Heart right ventricle (tissue), 16 donors: ENCODE results near the gene C4orf50. TPM values are rescaled to one million over a fixed set of nuclear protein-coding genes. Genes with fewer than 3 reads are reported as not detected.

Experiments
- ATAC-seq, 8 donors: fragments of 200-7000 bp; cut with Tn5 transposase; one replicate each; pipeline ENCODE4 v1.9.1; 2020; ENCODE audit warnings: mild to moderate bottlenecking in 8 of 8, moderate library complexity in 8 of 8, moderate number of reproducible peaks in 1 of 8
- DNase-seq, 2 donors: peaks; one replicate each; pipeline ENCODE4 v3.0.0-alpha.2; 2020
- H3K27ac ChIP-seq, 10 donors: fragments of 200-600 bp; sonication (generic) in 2 of 10; one replicate each; pipeline versions ENCODE4 v1.5.0 to v1.8.0; 2020 to 2022; ENCODE audit warnings: mild to moderate bottlenecking in 3 of 10
- H3K27me3 ChIP-seq, 7 donors: fragments of 200-600 bp; one replicate each; pipeline ENCODE4 v1.8.0; 2021 to 2022; ENCODE audit warnings: mild to moderate bottlenecking in 2 of 7
- H3K36me3 ChIP-seq, 9 donors: fragments of 200-600 bp; sonication (generic) in 1 of 9; one replicate each; pipeline versions ENCODE4 v1.5.0 to v1.8.0; 2020 to 2022; ENCODE audit warnings: mild to moderate bottlenecking in 2 of 9
- H3K4me1 ChIP-seq, 9 donors: fragments of 200-600 bp; sonication (generic) in 1 of 9; one replicate each; pipeline versions ENCODE4 v1.5.0 to v1.8.0; 2020 to 2022; ENCODE audit warnings: mild to moderate bottlenecking in 4 of 9
- H3K4me3 ChIP-seq, 10 donors: fragments of 200-600 bp; sonication (generic) in 2 of 10; one replicate each; pipeline versions ENCODE4 v1.5.0 to v1.8.0; 2020 to 2022; ENCODE audit warnings: mild to moderate bottlenecking in 7 of 10, moderate library complexity in 2 of 10
- H3K9me3 ChIP-seq, 11 donors: fragments of 200-600 bp in 10 of 11; sonication (generic) in 2 of 11; one replicate each; pipeline versions ENCODE4 v1.5.0 to v1.8.0; 2013 to 2022; ENCODE audit warnings: mild to moderate bottlenecking in 2 of 11, control low read depth in 1 of 11, moderate library complexity in 1 of 11
- CTCF ChIP-seq, 9 donors: fragments of 200-600 bp; sonication (generic) in 2 of 9; IDR thresholded peaks; one replicate each; pipeline versions ENCODE4 v1.5.0 to v1.8.0; 2021 to 2022; ENCODE audit warnings: antibody characterized with exemption in 9 of 9, mild to moderate bottlenecking in 5 of 9, moderate library complexity in 1 of 9
- WGBS, 2 donors: extraction: QIAGEN DNeasy Blood & Tissue Kit; methylation state at CpG; one replicate each; pipeline ENCODE4 v1.1.7; 2013; ENCODE audit warnings: inconsistent platforms in 1 of 2; 5-methylcytosine and 5-hydroxymethylcytosine counted together
- intact Hi-C, 10 donors: fragments of 100-400 bp; cut with DNase I; formaldehyde crosslinking; loops; one replicate each; pipeline versions ENCODE4 v1.11.1 to v1.14.2; 2022
- polyA plus RNA-seq, 2 donors: library from polyadenylated mRNA; stranded (reverse); fragments of 200-250 nt; gene quantifications; one replicate each; pipeline ENCODE4 v1.2.3, GENCODE V29; 2013
- total RNA-seq, 10 donors: library from RNA; stranded (reverse); fragmentation: NEBNext Ultra II Directional in 3 of 10; extraction: Animal tissue kit (Norgen Biotek cat#: 25700) in 3 of 10; gene quantifications; one replicate each; pipeline versions ENCODE4 v1.2.1 to v1.2.4, GENCODE V29; 2021 to 2023
- donor health status: Arrhythmogenic right ventricular cardiomyopathy.
- donor health status: ischemic (EF 13 %, LVEDD 7.1; RV severe dilation, severe dysfunction).
- donor health status: healthy with polysubstance abuse.
- donor health status: DM: no; HTN: yes; CAD: no.
- donor health status: DM: no; HTN: no; CAD: no.
- donor health status: ischemic (EF 25% LVEDD 6.9; RV normal size, moderate dysfunction).
- donor health status: ischemic (EF 25% LVEDD 5.7; RV mildly dilated, moderate dysfunction).
- donor health status: healthy.
- donor health status: DM: yes; HTN: yes; CAD: no.
- donor health status: Ischemic cardiomyopathy.
- donor health status: ischemic (EF 35%, LVEDD 5.7; RV mildly dilated, moderate dysfunction).
- donor health status: nonischemic (EF 11% LVEDD 7.7; RV severe dilation, severe dysfunction).
- donor health status: DM: yes; HTN: yes; CAD: no.
- donor health status: PGD.
- donor health status: ischemic (EF 29% LVEDD 5.4; RV normal size, mild dysfunction).
- donor health status: nonischemic (EF 23%, LVEDD 6.1; RV moderate dilation, normal function).

The C4orf50 gene
- total and polyA plus RNA-seq, 12 donors = 0.05 TPM; not detected in 11

GRCh38 chr4:5899396-5899795, 118.8 kb downstream of the C4orf50 start:
- no peak for ATAC-seq
- WGBS, 2 donors = 82 to 90% methylated on average over 1 of the region's 1 CpG

GRCh38 chr4:5897674-5898073, 120.6 kb downstream of the C4orf50 start:
- no peak for ATAC-seq
- WGBS, 2 donors = 85 to 88% methylated on average over 13 of the region's 13 CpGs
- H3K9me3 ChIP-seq = peaks cover 0 to 11% (median 0%) of the 10 kb centered on the region in 11 donors

More at GRCh38 chr4:5899396-5899795, 118.8 kb downstream of the C4orf50 start:
- Histone ChIP-seq H3K27me3 (peaks cover 2 to 93% (median 75%) of the 10 kb centered on the region in 7 donors), H3K36me3 (no peaks in the 10 kb centered on the region), H3K27ac (no peak overlapping the region), H3K4me3 (no peak overlapping the region), H3K9me3 (peaks cover 0 to 11% (median 0%) of the 10 kb centered on the region in 11 donors), H3K4me1 (no peaks in the 10 kb centered on the region)
- intact Hi-C loops = no loop called here
- DNase-seq = no peak
- TF ChIP-seq CTCF (IDR thresholded peaks at IDR 0.05) = no peak

GRCh38 chr4:5895287-5895686, 122.9 kb downstream of the C4orf50 start:
- intact Hi-C loops = no loop called here
- ATAC-seq (no peak), DNase-seq (no peak)
- Histone ChIP-seq H3K27me3 (peaks cover 24 to 98% (median 93%) of the 10 kb centered on the region in 7 donors), H3K4me3 (no peak overlapping the region), H3K4me1 (peaks cover 0 to 12% (median 4%) of the 10 kb centered on the region in 9 donors), H3K36me3 (no peaks in the 10 kb centered on the region), H3K27ac (no peak overlapping the region), H3K9me3 (peaks cover 0 to 11% (median 0%) of the 10 kb centered on the region in 11 donors)
- no peak for TF ChIP-seq CTCF (IDR thresholded peaks at IDR 0.05)
- WGBS, 2 donors = 45 to 62% methylated on average over 4 of the region's 4 CpGs

More at GRCh38 chr4:5897674-5898073, 120.6 kb downstream of the C4orf50 start:
- H3K27ac ChIP-seq = no peak overlapping the region
- no peak for TF ChIP-seq CTCF (IDR thresholded peaks at IDR 0.05)
- H3K4me3 ChIP-seq = no peak overlapping the region
- H3K27me3 ChIP-seq = peaks cover 5 to 93% (median 78%) of the 10 kb centered on the region in 7 donors
- H3K4me1 ChIP-seq = peaks cover 0 to 4% (median 0%) of the 10 kb centered on the region in 9 donors
- intact Hi-C loops = no loop called here
- H3K36me3 ChIP-seq = no peaks in the 10 kb centered on the region
- DNase-seq = no peak

- Histone ChIP-seq H3K4me3 (no peak overlapping the region), H3K27ac (no peak overlapping the region), H3K4me1 (peaks cover 0 to 21% (median 11%) of the 10 kb centered on the region in 9 donors), H3K9me3 (peaks cover 0 to 11% (median 0%) of the 10 kb centered on the region in 11 donors), H3K27me3 (peaks cover 33 to 98% (median 97%) of the 10 kb centered on the region in 7 donors), H3K36me3 (no peaks in the 10 kb centered on the region)
- no peak for TF ChIP-seq CTCF (IDR thresholded peaks at IDR 0.05)
- DNase-seq (no peak), ATAC-seq (no peak)
- intact Hi-C loops = no loop called here
- WGBS, 2 donors = 30 to 31% methylated on average over 7 of the region's 7 CpGs
Measured at GRCh38 chr4:5894266-5894665, 124.0 kb downstream of the C4orf50 start.
